ENCODE data around the gene TEX19.

TEX19 gene

DNA sequence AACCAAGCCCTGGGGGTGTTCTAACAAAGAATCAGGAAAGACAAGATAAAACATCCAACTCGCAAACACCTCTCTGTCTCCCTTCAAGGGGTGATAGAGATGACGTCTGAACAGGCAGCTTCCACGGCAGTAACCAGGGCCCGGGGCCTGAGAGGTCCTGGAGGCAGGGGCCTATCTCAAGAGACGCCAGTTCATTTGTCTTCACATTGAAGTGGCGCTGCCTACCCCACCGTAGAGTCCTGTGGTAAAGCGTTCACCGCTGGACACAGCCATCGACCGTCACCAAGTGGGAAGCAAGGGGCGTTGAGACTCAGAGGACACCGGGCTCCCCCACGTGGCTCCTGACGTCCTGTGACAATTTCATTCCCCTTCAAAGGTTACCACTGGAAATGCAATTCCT is 33.9 kb downstream of the TEX19 start:
- no peak overlapping the region for H3K4me3 ChIP-seq (ENCODE audit: control insufficient read depth, low read depth, low read length)
- no peak for DNase-seq (ENCODE audit: low read depth)
- TF ChIP-seq, protein P1, sequence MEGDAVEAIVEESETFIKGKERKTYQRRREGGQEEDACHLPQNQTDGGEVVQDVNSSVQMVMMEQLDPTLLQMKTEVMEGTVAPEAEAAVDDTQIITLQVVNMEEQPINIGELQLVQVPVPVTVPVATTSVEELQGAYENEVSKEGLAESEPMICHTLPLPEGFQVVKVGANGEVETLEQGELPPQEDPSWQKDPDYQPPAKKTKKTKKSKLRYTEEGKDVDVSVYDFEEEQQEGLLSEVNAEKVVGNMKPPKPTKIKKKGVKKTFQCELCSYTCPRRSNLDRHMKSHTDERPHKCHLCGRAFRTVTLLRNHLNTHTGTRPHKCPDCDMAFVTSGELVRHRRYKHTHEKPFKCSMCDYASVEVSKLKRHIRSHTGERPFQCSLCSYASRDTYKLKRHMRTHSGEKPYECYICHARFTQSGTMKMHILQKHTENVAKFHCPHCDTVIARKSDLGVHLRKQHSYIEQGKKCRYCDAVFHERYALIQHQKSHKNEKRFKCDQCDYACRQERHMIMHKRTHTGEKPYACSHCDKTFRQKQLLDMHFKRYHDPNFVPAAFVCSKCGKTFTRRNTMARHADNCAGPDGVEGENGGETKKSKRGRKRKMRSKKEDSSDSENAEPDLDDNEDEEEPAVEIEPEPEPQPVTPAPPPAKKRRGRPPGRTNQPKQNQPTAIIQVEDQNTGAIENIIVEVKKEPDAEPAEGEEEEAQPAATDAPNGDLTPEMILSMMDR (IDR thresholded peaks at IDR 0.05; ENCODE audit: control insufficient read depth, insufficient read depth, low read depth, low read length, missing control alignments), result no peak

DNA sequence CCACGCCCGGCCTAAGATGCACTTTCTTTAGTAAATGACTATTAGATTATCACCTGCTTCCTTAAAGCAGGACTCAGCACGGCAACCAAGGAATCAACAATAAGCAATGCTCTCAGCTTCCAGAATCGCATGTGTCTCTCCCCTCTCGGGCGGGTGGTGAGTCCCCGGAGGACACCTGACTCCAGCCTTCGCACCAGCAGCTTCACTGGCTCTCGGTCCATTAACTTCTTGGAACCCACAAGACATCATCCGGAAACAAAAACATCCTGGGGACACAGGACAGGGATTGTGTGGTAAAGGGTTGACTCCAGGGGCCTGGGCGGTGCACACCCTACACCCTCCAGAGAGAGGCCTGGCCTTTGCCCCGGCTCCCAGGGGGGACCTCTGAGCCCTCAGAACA is 35.2 kb downstream of the TEX19 start:
- H3K4me3 ChIP-seq (ENCODE audit: control insufficient read depth, low read depth, low read length), result no peak overlapping the region
- TF ChIP-seq, protein P1 (IDR thresholded peaks at IDR 0.05; ENCODE audit: control insufficient read depth, insufficient read depth, low read depth, low read length, missing control alignments), result no peak

DNA sequence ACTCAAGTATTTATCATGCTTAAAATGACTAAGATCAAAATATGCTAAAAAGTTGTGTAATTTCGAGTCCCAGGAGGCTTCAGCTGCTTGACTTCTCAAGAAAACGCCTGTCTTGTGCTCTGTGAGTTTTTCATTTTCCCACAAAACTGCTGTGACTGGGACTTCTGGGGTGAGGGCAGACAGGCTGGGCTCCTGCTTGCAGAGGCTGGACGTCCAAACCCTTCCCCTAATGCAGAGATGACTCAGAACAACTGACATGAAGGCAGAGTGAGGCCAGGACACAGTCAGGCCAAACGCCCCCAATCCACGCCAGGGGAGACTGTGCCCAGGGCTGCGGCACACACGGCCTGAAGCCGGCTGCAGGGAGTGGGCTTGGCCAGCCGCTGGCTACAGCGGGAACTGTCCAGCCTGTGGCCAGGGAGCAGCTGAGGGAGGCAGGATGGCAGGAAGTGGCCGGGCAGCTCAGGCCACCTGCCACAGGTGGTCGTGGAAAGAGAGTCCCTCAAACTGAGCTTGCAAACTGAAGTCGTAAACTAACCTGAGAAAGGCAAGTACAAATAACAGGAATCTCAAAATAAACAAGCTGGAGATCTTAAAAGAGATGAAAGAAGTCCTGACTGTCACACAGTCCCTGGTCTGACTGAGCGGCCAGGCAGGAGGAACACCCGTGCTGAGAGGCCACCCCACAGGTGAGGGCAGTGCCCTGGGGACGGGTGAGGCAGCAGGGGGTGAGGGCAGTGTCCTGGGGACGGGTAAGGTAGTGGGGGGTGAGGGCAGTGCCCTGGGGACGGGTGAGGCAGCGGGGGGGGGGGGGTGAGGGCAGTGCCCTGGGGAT is 37.8 kb downstream of the TEX19 start:
- DNase-seq (ENCODE audit: low read depth), result peak; percentile 98
- H3K4me3 ChIP-seq (ENCODE audit: control insufficient read depth, low read depth, low read length), result no peak overlapping the region

More for the DNA sequence above, 35.2 kb downstream of the TEX19 start:
- DNase-seq (ENCODE audit: low read depth), result no peak

DNA sequence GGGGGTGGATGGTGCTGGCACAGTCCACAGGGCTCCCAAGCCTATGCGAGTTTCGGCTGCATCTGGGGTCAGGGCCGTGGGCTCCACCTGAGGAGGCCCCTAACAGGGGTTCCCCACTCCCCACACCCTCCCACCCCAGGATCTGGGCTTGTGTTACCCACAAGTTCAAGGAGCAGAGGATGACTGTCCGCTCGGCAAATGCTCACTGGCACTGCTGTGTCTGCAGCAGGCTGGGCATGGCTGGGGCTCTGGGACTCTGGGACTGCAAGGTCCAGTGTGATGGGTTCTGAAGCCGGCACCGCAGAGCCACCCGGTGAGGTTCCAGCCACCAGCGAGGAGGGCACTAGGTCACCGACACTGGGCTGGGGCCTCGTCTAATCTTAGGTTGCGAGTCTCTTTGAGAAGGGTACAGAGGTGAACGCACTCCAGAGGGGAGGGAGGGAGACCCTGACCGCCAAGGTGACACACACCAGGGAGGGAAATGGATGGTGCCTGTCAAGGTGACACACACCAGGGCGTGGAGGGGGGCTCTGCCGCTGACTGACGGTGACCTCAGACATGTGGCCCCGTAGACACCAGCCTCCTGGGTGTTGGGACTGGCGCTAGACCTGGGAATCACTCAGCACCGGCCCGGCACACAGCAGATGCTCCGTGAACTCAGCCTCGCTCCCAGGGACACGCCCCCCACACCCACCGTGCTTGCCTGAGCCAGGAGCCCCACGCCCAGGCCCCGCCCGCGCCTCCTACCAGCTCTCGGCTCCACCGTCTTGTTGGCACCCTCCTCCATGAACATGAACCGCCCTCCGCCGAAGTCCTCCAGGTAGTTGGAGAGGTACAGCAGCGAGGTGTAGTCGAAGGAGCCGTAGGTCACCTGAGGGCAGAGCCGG is 38.6 kb downstream of the TEX19 start:
- no peak overlapping the region for H3K4me3 ChIP-seq (ENCODE audit: control insufficient read depth, low read depth, low read length)
- DNase-seq (ENCODE audit: low read depth), result no peak
- TF ChIP-seq, protein P1 (IDR thresholded peaks at IDR 0.05; ENCODE audit: control insufficient read depth, insufficient read depth, low read depth, low read length, missing control alignments), result no peak

More for the DNA sequence above, 37.8 kb downstream of the TEX19 start:
- TF ChIP-seq, protein P1 (IDR thresholded peaks at IDR 0.05; ENCODE audit: control insufficient read depth, insufficient read depth, low read depth, low read length, missing control alignments), result no peak

DNA sequence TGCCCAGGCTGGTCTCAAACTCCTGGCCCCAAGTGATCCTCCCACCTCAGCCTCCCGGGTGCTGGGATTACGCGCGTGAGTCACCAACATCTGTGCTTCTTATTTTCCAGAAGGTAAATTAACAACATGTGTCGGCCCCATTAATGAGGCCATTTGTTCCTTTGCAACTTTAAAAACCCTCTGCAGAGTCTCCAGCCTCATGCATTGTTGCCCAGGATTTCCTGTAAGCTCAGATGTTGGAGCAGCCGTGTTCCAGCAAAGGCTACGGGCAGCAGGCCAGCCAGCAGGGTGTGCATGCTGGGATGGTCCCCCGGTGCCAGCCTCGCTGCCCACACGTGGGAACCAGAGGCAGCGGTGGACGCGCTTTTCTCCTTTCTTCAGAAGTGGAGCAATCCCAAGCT is 40.0 kb downstream of the TEX19 start:
- DNase-seq (ENCODE audit: low read depth), result peak; percentile 95
- TF ChIP-seq, protein P1 (IDR thresholded peaks at IDR 0.05; ENCODE audit: control insufficient read depth, insufficient read depth, low read depth, low read length, missing control alignments), result no peak
- no peak overlapping the region for H3K4me3 ChIP-seq (ENCODE audit: control insufficient read depth, low read depth, low read length)

DNA sequence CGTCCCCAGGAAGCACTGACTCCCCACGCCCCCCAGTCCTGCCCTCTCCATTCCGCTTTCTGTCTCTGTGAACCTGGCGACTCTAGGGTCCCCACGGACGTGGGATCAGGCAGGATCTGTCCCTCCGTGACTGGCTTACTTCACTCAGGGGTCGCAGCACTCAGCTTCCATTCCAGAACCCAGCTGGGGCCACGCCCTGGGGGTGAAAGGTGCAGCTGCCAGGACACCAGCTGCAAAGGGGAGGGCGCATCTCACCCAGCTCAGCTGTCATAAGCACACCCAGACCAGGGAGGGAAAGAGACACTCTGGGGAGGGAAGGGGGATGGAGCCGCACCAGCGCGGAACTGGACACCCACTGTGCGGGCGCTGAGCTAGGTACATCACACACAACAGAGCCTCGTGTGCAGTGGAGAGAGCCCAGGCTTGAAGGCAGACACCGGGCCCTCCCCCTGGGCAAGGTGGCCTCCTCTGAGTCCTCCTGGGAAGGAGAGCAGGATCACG is 40.6 kb downstream of the TEX19 start:
- H3K4me3 ChIP-seq (ENCODE audit: control insufficient read depth, low read depth, low read length), result no peak overlapping the region
- DNase-seq (ENCODE audit: low read depth), result no peak
- TF ChIP-seq, protein P1 (IDR thresholded peaks at IDR 0.05; ENCODE audit: control insufficient read depth, insufficient read depth, low read depth, low read length, missing control alignments), result no peak
